Ascending aorta (tissue), 2 donors: ENCODE data around the gene UROD. TPM values are rescaled to one million over a fixed set of nuclear protein-coding genes. Genes with fewer than 3 reads are reported as not detected.
"Not testable (repeated sequence)": the region's sequence is repeated elsewhere in the genome, so short reads cannot be mapped to it uniquely, and the experiment has no call there.

Experiments used
- DNase-seq, 2 donors: peaks; one replicate each; pipeline ENCODE4 v3.0.0-alpha.2; 2019; ENCODE audit warnings: low spot score in 2 of 2
- H3K27ac ChIP-seq, 2 donors: fragments of 200-600 bp; sonication (generic); one replicate each; pipeline ENCODE4 v1.5.1; 2016 to 2017; ENCODE audit warnings: mild to moderate bottlenecking in 1 of 2
- H3K27me3 ChIP-seq: fragments of 200-600 bp; sonication (generic); one replicate; pipeline ENCODE4 v1.5.1; 2017
- H3K36me3 ChIP-seq, 2 donors: fragments of 200-600 bp; sonication (generic); one replicate each; pipeline ENCODE4 v1.5.1; 2016
- H3K4me1 ChIP-seq, 2 donors: fragments of 200-600 bp; sonication (generic); one replicate each; pipeline ENCODE4 v1.5.1; 2016 to 2017; ENCODE audit warnings: mild to moderate bottlenecking in 1 of 2
- H3K4me3 ChIP-seq, 2 donors: fragments of 200-600 bp; sonication (generic); one replicate each; pipeline ENCODE4 v1.5.1; 2016 to 2017; ENCODE audit warnings: mild to moderate bottlenecking in 1 of 2
- H3K9me3 ChIP-seq, 2 donors: fragments of 200-600 bp; sonication (generic); one replicate each; pipeline ENCODE4 v1.5.1; 2016
- CTCF ChIP-seq, 3 experiments: fragments of 200-600 bp in 2 of 3; fragments of 450-650 bp in 1 of 3; sonication (generic) in 2 of 3; IDR thresholded peaks; one replicate each; pipeline ENCODE4 v1.5.1; 2016 to 2019; ENCODE audit warnings: antibody characterized with exemption in 3 of 3, mild to moderate bottlenecking in 1 of 3, moderate library complexity in 1 of 3
- intact Hi-C: fragments of 100-400 bp; cut with DNase I; formaldehyde crosslinking; loops from one replicate; pipeline ENCODE4 v1.15.1; 2023
- total RNA-seq: library from RNA; depleted of rRNA; stranded (reverse); fragments of >200 nt; gene quantifications from one replicate; pipeline ENCODE4 v1.1.0, GENCODE V29; 2016

UROD gene
- total RNA-seq, 1 donor from 2014 or later, result 150 TPM

GRCh38 chr1:44995467-44996238 lies 16.4 kb upstream of the UROD start:
- no peak for DNase-seq
- TF ChIP-seq CTCF (IDR thresholded peaks at IDR 0.05), result no peak
- Histone ChIP-seq H3K9me3 (no peaks in the 10 kb centered on the region), H3K27ac (no peak overlapping the region), H3K4me1 (no peaks in the 10 kb centered on the region), H3K4me3 (no peak overlapping the region), H3K36me3 (no peaks in the 10 kb centered on the region), H3K27me3 (no peaks in the 10 kb centered on the region)
- intact Hi-C loops, result no loop called here

- no peak for DNase-seq
- H3K27ac ChIP-seq, result no peak overlapping the region
- no peaks in the 10 kb centered on the region for H3K9me3 ChIP-seq
- intact Hi-C loops, result no loop called here
- H3K36me3 ChIP-seq, result peaks cover 21 to 25% of the 10 kb centered on the region in 2 donors
- H3K4me3 ChIP-seq, result no peak overlapping the region
- H3K27me3 ChIP-seq, result no peaks in the 10 kb centered on the region
- no peaks in the 10 kb centered on the region for H3K4me1 ChIP-seq
- TF ChIP-seq CTCF (IDR thresholded peaks at IDR 0.05), result no peak
Observed at GRCh38 chr1:44999232-44999631, 12.8 kb upstream of the UROD start.

GRCh38 chr1:45001011-45001481 lies 11.0 kb upstream of the UROD start:
- intact Hi-C loops, result no loop called here
- DNase-seq, result no peak
- TF ChIP-seq CTCF (IDR thresholded peaks at IDR 0.05), result no peak
- H3K4me1 ChIP-seq, result no peaks in the 10 kb centered on the region
- no peaks in the 10 kb centered on the region for H3K9me3 ChIP-seq
- peaks cover 39 to 43% of the 10 kb centered on the region in 2 donors for H3K36me3 ChIP-seq
- H3K27me3 ChIP-seq, result no peaks in the 10 kb centered on the region
- peak overlapping the region; percentile 10 to 34 for H3K27ac ChIP-seq
- no peak overlapping the region for H3K4me3 ChIP-seq

- Histone ChIP-seq H3K27ac (peak overlapping the region in 1 of 2 donors; percentile 10), H3K36me3 (peaks cover 45 to 48% of the 10 kb centered on the region in 2 donors)
- H3K4me3 ChIP-seq, DNase-seq, H3K9me3 ChIP-seq, H3K27me3 ChIP-seq, H3K4me1 ChIP-seq, intact Hi-C loops: not testable (repeated sequence)
Observed at GRCh38 chr1:45001576-45001975, 10.5 kb upstream of the UROD start.

GRCh38 chr1:45002650-45003645 lies 9.1 kb upstream of the UROD start:
- H3K27ac ChIP-seq, result no peak overlapping the region
- H3K9me3 ChIP-seq, result no peaks in the 10 kb centered on the region
- no peak overlapping the region for H3K4me3 ChIP-seq
- no peaks in the 10 kb centered on the region for H3K27me3 ChIP-seq
- DNase-seq, result no peak
- intact Hi-C loops, result no loop called here
- H3K36me3 ChIP-seq, result peaks cover 58 to 62% of the 10 kb centered on the region in 2 donors
- TF ChIP-seq CTCF (IDR thresholded peaks at IDR 0.05), result no peak
- no peaks in the 10 kb centered on the region for H3K4me1 ChIP-seq
